ENCODE data around the gene PTTG1IP2.
A peak's percentile ranks its signal among the peaks of the same experiment; 100 is the strongest.

Gene PTTG1IP2

GRCh38 chr7:90518630-90519029 is 49.2 kb downstream of the PTTG1IP2 start:
- no peaks in the 10 kb centered on the region for H3K36me3 ChIP-seq (ENCODE audit: control insufficient read depth, insufficient read depth, low read length, severe bottlenecking)
- no peaks in the 10 kb centered on the region for H3K27me3 ChIP-seq (replicated peaks; ENCODE audit: control insufficient read depth, insufficient read depth, low read length)
- H3K9me3 ChIP-seq (ENCODE audit: control insufficient read depth, low read length), result no peaks in the 10 kb centered on the region
- DNase-seq (ENCODE audit: low read depth), result no peak
- H3K4me1 ChIP-seq (ENCODE audit: control insufficient read depth, insufficient read depth, low read length), result no peaks in the 10 kb centered on the region
- no peak overlapping the region for H3K4me3 ChIP-seq (ENCODE audit: low read length)
- no peak overlapping the region for H3K9ac ChIP-seq (ENCODE audit: low read length)

GRCh38 chr7:90520484-90520883 is 51.0 kb downstream of the PTTG1IP2 start:
- Histone ChIP-seq H3K9ac (ENCODE audit: low read length) (no peak overlapping the region), H3K36me3 (ENCODE audit: control insufficient read depth, insufficient read depth, low read length, severe bottlenecking) (no peaks in the 10 kb centered on the region), H3K9me3 (ENCODE audit: control insufficient read depth, low read length) (no peaks in the 10 kb centered on the region), H3K27me3 (replicated peaks; ENCODE audit: control insufficient read depth, insufficient read depth, low read length) (no peaks in the 10 kb centered on the region), H3K4me3 (ENCODE audit: low read length) (no peak overlapping the region), H3K4me1 (ENCODE audit: control insufficient read depth, insufficient read depth, low read length) (no peaks in the 10 kb centered on the region)
- DNase-seq (ENCODE audit: low read depth), result peak; percentile 5

DNA sequence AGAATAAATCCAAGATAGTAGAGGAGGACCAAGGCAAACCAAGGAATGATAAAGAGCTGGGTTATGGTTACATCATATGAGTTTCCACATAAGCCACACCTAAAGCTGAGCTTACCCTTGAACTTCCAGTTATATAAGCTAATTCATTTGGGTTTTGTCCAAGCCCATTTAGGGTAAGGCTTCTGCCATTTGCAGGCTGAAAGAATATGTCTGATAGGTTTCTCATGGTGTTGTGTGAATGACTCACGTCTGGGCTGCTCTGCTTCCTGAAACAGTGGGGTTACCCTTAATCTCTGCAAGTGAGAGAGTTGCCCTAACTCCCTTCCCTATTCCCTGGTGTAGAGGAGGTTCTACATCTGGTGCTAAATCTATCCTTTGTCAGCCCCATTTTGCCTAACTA is 60.8 kb downstream of the PTTG1IP2 start:
- no peak overlapping the region for H3K4me3 ChIP-seq (ENCODE audit: low read length)
- no peaks in the 10 kb centered on the region for H3K36me3 ChIP-seq (ENCODE audit: control insufficient read depth, insufficient read depth, low read length, severe bottlenecking)
- no peaks in the 10 kb centered on the region for H3K9me3 ChIP-seq (ENCODE audit: control insufficient read depth, low read length)
- no peaks in the 10 kb centered on the region for H3K27me3 ChIP-seq (replicated peaks; ENCODE audit: control insufficient read depth, insufficient read depth, low read length)
- no peak overlapping the region for H3K9ac ChIP-seq (ENCODE audit: low read length)
- no peak for DNase-seq (ENCODE audit: low read depth)
- no peaks in the 10 kb centered on the region for H3K4me1 ChIP-seq (ENCODE audit: control insufficient read depth, insufficient read depth, low read length)

- no peaks in the 10 kb centered on the region for H3K4me1 ChIP-seq (ENCODE audit: control insufficient read depth, insufficient read depth, low read length)
- no peak overlapping the region for H3K4me3 ChIP-seq (ENCODE audit: low read length)
- no peaks in the 10 kb centered on the region for H3K27me3 ChIP-seq (replicated peaks; ENCODE audit: control insufficient read depth, insufficient read depth, low read length)
- H3K9me3 ChIP-seq (ENCODE audit: control insufficient read depth, low read length), result no peaks in the 10 kb centered on the region
- DNase-seq (ENCODE audit: low read depth), result no peak
- no peak overlapping the region for H3K9ac ChIP-seq (ENCODE audit: low read length)
- no peaks in the 10 kb centered on the region for H3K36me3 ChIP-seq (ENCODE audit: control insufficient read depth, insufficient read depth, low read length, severe bottlenecking)
Observed at GRCh38 chr7:90532231-90532929, 62.9 kb downstream of the PTTG1IP2 start.

DNA sequence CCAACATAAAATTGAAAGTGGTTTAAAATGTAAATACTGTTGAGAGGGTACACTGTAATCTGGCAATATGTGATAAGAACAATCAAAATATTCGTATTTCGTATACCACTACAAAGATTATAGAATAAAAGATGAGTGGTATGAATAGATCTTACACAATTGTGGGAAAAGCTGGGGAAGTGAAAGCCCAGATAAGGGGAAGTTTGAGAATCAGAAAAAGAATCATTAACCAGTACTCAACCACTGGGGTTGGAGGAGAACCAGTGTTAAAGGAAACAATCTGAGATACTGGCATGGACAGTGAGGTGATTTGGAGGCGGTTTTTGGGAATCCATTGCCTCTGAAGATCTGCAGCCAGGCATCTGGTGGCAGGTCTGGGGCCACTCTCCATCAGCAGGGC is 67.0 kb downstream of the PTTG1IP2 start:
- no peak overlapping the region for H3K4me3 ChIP-seq (ENCODE audit: low read length)
- no peaks in the 10 kb centered on the region for H3K27me3 ChIP-seq (replicated peaks; ENCODE audit: control insufficient read depth, insufficient read depth, low read length)
- no peaks in the 10 kb centered on the region for H3K9me3 ChIP-seq (ENCODE audit: control insufficient read depth, low read length)
- H3K36me3 ChIP-seq (ENCODE audit: control insufficient read depth, insufficient read depth, low read length, severe bottlenecking), result no peaks in the 10 kb centered on the region
- no peak for DNase-seq (ENCODE audit: low read depth)
- no peaks in the 10 kb centered on the region for H3K4me1 ChIP-seq (ENCODE audit: control insufficient read depth, insufficient read depth, low read length)
- no peak overlapping the region for H3K9ac ChIP-seq (ENCODE audit: low read length)

DNA sequence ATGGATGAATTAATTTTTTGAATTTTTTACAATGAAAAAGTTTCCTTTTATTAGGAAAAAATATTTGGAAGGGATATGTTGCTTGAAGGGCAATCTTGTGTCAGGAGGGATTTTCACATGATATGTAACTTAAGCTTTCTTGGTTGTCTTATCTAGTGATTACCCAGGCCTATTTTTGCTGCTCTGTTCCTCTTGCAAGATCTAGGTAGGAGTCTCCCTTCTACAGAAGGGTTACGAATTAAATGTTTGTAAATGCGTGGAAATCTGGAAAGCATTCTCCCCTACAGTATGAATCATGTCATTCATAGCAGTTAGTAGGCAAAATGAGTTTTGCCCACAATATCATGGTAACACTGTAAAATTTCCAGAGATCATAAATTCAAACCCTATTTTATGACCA is 69.0 kb downstream of the PTTG1IP2 start:
- Histone ChIP-seq H3K4me3 (ENCODE audit: low read length) (no peak overlapping the region), H3K9ac (ENCODE audit: low read length) (no peak overlapping the region), H3K9me3 (ENCODE audit: control insufficient read depth, low read length) (no peaks in the 10 kb centered on the region), H3K4me1 (ENCODE audit: control insufficient read depth, insufficient read depth, low read length) (no peaks in the 10 kb centered on the region), H3K27me3 (replicated peaks; ENCODE audit: control insufficient read depth, insufficient read depth, low read length) (no peaks in the 10 kb centered on the region), H3K36me3 (ENCODE audit: control insufficient read depth, insufficient read depth, low read length, severe bottlenecking) (no peaks in the 10 kb centered on the region)
- DNase-seq (ENCODE audit: low read depth), result no peak

GRCh38 chr7:90540406-90540805 is 71.0 kb downstream of the PTTG1IP2 start:
- H3K27me3 ChIP-seq (replicated peaks; ENCODE audit: control insufficient read depth, insufficient read depth, low read length), result no peaks in the 10 kb centered on the region
- no peaks in the 10 kb centered on the region for H3K9me3 ChIP-seq (ENCODE audit: control insufficient read depth, low read length)
- DNase-seq (ENCODE audit: low read depth), result no peak
- no peak overlapping the region for H3K9ac ChIP-seq (ENCODE audit: low read length)
- no peaks in the 10 kb centered on the region for H3K36me3 ChIP-seq (ENCODE audit: control insufficient read depth, insufficient read depth, low read length, severe bottlenecking)
- H3K4me1 ChIP-seq (ENCODE audit: control insufficient read depth, insufficient read depth, low read length), result no peaks in the 10 kb centered on the region
- no peak overlapping the region for H3K4me3 ChIP-seq (ENCODE audit: low read length)

DNA sequence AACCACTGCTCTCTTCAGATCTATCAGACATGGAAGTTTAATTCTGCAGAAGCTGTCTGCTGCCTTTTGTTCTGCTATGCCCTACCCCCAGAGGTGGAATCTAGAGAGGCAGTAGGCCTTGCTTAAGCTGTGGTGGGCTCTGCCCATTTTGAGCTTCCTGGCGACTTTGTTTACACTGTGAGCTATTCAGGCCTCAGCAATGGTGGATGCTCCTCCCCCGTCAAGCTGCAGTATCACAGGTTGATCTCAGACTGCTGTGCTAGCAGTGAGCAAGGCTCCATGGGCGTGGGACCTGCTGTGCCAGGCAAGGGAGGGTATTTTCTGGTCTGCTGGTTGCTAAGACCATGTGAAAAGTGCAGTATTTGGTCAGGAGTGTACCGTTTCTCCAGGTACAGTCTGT is 81.6 kb downstream of the PTTG1IP2 start:
- Histone ChIP-seq H3K4me1 (ENCODE audit: control insufficient read depth, insufficient read depth, low read length) (no peaks in the 10 kb centered on the region), H3K9me3 (ENCODE audit: control insufficient read depth, low read length) (no peaks in the 10 kb centered on the region), H3K4me3 (ENCODE audit: low read length) (no peak overlapping the region), H3K27me3 (replicated peaks; ENCODE audit: control insufficient read depth, insufficient read depth, low read length) (no peaks in the 10 kb centered on the region), H3K9ac (ENCODE audit: low read length) (no peak overlapping the region), H3K36me3 (ENCODE audit: control insufficient read depth, insufficient read depth, low read length, severe bottlenecking) (no peaks in the 10 kb centered on the region)
- no peak for DNase-seq (ENCODE audit: low read depth)

DNA sequence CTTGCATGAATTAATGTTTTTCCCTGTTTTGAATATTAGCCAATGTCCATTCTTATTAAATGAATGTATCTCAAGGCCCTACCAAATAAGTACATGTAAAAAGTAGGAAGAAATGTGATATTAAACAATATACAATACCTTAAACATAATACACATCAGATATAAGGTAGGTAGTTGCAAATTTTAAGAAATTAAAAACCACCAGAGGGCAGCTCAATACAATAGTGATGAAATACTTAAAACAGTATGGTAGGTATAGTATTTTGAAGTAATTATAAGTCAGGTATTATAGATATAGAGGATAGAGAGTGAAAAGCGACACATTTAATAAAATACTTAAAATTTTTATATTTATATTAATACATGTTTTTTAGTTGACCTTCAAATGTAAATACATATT is 83.1 kb downstream of the PTTG1IP2 start:
- Histone ChIP-seq H3K4me1 (ENCODE audit: control insufficient read depth, insufficient read depth, low read length) (no peaks in the 10 kb centered on the region), H3K9ac (ENCODE audit: low read length) (no peak overlapping the region)
- DNase-seq (ENCODE audit: low read depth), result peak; percentile 61

DNA sequence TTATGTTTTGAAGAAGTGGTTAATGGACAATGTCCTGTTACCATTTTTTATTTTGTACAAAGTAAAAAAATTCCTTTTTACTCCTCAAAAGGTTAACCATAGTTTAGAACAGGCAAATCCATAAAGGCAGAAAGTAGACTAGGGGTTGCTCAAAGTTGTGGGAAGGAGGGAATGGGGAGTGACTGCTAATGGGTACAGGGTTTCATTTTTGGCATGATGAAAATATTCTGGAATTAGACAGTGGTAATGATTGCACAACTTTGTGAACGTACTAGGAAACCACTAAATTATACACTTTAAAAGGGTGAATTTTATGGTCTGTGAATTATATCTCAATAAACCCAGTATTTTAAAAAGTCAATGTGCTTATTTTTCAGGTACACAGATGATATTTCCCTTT is 91.3 kb downstream of the PTTG1IP2 start:
- H3K9me3 ChIP-seq (ENCODE audit: control insufficient read depth, low read length), result no peaks in the 10 kb centered on the region
- peaks cover 11% of the 10 kb centered on the region for H3K4me1 ChIP-seq (ENCODE audit: control insufficient read depth, insufficient read depth, low read length)
- peak overlapping the region; percentile 33 for H3K4me3 ChIP-seq (ENCODE audit: low read length)
- H3K36me3 ChIP-seq (ENCODE audit: control insufficient read depth, insufficient read depth, low read length, severe bottlenecking), result no peaks in the 10 kb centered on the region
- no peaks in the 10 kb centered on the region for H3K27me3 ChIP-seq (replicated peaks; ENCODE audit: control insufficient read depth, insufficient read depth, low read length)
- no peak overlapping the region for H3K9ac ChIP-seq (ENCODE audit: low read length)
- DNase-seq (ENCODE audit: low read depth), result peak; percentile 80

More for the DNA sequence above, 83.1 kb downstream of the PTTG1IP2 start:
- no peaks in the 10 kb centered on the region for H3K27me3 ChIP-seq (replicated peaks; ENCODE audit: control insufficient read depth, insufficient read depth, low read length)
- H3K36me3 ChIP-seq (ENCODE audit: control insufficient read depth, insufficient read depth, low read length, severe bottlenecking), result no peaks in the 10 kb centered on the region
- no peak overlapping the region for H3K4me3 ChIP-seq (ENCODE audit: low read length)
- H3K9me3 ChIP-seq (ENCODE audit: control insufficient read depth, low read length), result no peaks in the 10 kb centered on the region
